Peyer's patch (tissue), 4 donors: ENCODE measurements around the gene ENG. TPM values are rescaled to one million over a fixed set of nuclear protein-coding genes. Genes with fewer than 3 reads are reported as not detected.

Source experiments
- DNase-seq, 3 donors: peaks; one replicate each; pipeline ENCODE4 v3.0.0-alpha.2; 2017 to 2019
- H3K27ac ChIP-seq, 4 donors: fragments of 200-600 bp; sonication (generic); one replicate each; pipeline ENCODE4 v1.5.1; 2016 to 2019
- H3K27me3 ChIP-seq, 2 donors: fragments of 200-600 bp; sonication (generic); one replicate each; pipeline ENCODE4 v1.5.1; 2019
- H3K36me3 ChIP-seq, 3 donors: fragments of 200-600 bp; sonication (generic); one replicate each; pipeline ENCODE4 v1.5.1; 2016 to 2019
- H3K4me1 ChIP-seq, 4 donors: fragments of 200-600 bp; sonication (generic); one replicate each; pipeline ENCODE4 v1.5.1; 2016 to 2019
- H3K4me3 ChIP-seq, 4 donors: fragments of 200-600 bp; sonication (generic); 1 replicate in 3 of 4; 2 replicates in 1 of 4; pipeline ENCODE4 v1.5.1; 2016 to 2019; ENCODE audit warnings: mild to moderate bottlenecking in 1 of 4
- H3K9me3 ChIP-seq, 4 donors: fragments of 200-600 bp; sonication (generic); one replicate each; pipeline ENCODE4 v1.5.1; 2016 to 2019; ENCODE audit warnings: mild to moderate bottlenecking in 1 of 4
- CTCF ChIP-seq, 6 experiments: fragments of 450-650 bp in 4 of 6; fragments of 200-600 bp in 2 of 6; sonication (generic) in 1 of 6; IDR thresholded peaks; one replicate each; pipeline ENCODE4 v1.5.1; 2017 to 2019; ENCODE audit warnings: antibody characterized with exemption in 6 of 6, mild to moderate bottlenecking in 3 of 6, moderate library complexity in 1 of 6
- POLR2A ChIP-seq, 2 donors: fragments of 450-650 bp; IDR thresholded peaks; one replicate each; pipeline ENCODE4 v1.5.1; 2017; ENCODE audit warnings: antibody characterized with exemption in 2 of 2, mild to moderate bottlenecking in 2 of 2, moderate library complexity in 2 of 2
- total RNA-seq, 4 donors: library from RNA; depleted of rRNA; stranded (reverse); fragments of >200 nt; gene quantifications; one replicate each; pipeline ENCODE4 v1.1.0, GENCODE V29; 2016

The ENG gene
- total RNA-seq, 4 donors from 2014 or later: 7.0 to 49.5 (median 25.0) TPM

GRCh38 chr9:127890053-127890452 lies 35.6 kb upstream of the ENG start:
- Histone ChIP-seq H3K4me1 (no peaks in the 10 kb centered on the region), H3K4me3 (no peak overlapping the region), H3K36me3 (peaks cover 0 to 65% (median 0%) of the 10 kb centered on the region in 3 donors), H3K27me3 (no peaks in the 10 kb centered on the region), H3K9me3 (peaks cover 0 to 3% (median 1%) of the 10 kb centered on the region in 4 donors), H3K27ac (no peak overlapping the region)
- no peak for TF ChIP-seq CTCF (IDR thresholded peaks at IDR 0.05)
- TF ChIP-seq POLR2A (IDR thresholded peaks at IDR 0.05): no peak
- DNase-seq: no peak

GRCh38 chr9:127887792-127888191 lies 33.3 kb upstream of the ENG start:
- DNase-seq: no peak

GRCh38 chr9:127886401-127886972 lies 32.0 kb upstream of the ENG start:
- peak in 1 of 3 donors; percentile 34 for DNase-seq
- Histone ChIP-seq H3K9me3 (no peaks in the 10 kb centered on the region), H3K36me3 (peaks cover 0 to 40% (median 0%) of the 10 kb centered on the region in 3 donors), H3K4me1 (no peaks in the 10 kb centered on the region), H3K27ac (no peak overlapping the region), H3K4me3 (no peak overlapping the region), H3K27me3 (no peaks in the 10 kb centered on the region)
- no peak for TF ChIP-seq POLR2A (IDR thresholded peaks at IDR 0.05)
- no peak for TF ChIP-seq CTCF (IDR thresholded peaks at IDR 0.05)

More at GRCh38 chr9:127887792-127888191, 33.3 kb upstream of the ENG start:
- no peak overlapping the region for H3K27ac ChIP-seq
- peaks cover 0 to 2% (median under 1%) of the 10 kb centered on the region in 4 donors for H3K9me3 ChIP-seq
- no peak overlapping the region for H3K4me3 ChIP-seq
- H3K4me1 ChIP-seq: no peaks in the 10 kb centered on the region
- TF ChIP-seq POLR2A (IDR thresholded peaks at IDR 0.05) (no peak), CTCF (IDR thresholded peaks at IDR 0.05) (no peak)
- H3K27me3 ChIP-seq: no peaks in the 10 kb centered on the region
- peaks cover 0 to 42% (median 0%) of the 10 kb centered on the region in 3 donors for H3K36me3 ChIP-seq

- no peak overlapping the region for H3K27ac ChIP-seq
- H3K4me3 ChIP-seq: no peak overlapping the region
- peaks cover 0 to 34% (median 0%) of the 10 kb centered on the region in 3 donors for H3K36me3 ChIP-seq
- H3K4me1 ChIP-seq: no peaks in the 10 kb centered on the region
- H3K9me3 ChIP-seq: no peaks in the 10 kb centered on the region
- TF ChIP-seq POLR2A (IDR thresholded peaks at IDR 0.05) (no peak), CTCF (IDR thresholded peaks at IDR 0.05) (no peak)
- H3K27me3 ChIP-seq: no peaks in the 10 kb centered on the region
- DNase-seq: no peak
Measured at GRCh38 chr9:127885508-127886281, 31.2 kb upstream of the ENG start.

GRCh38 chr9:127884976-127885490 lies 30.6 kb upstream of the ENG start:
- no peak overlapping the region for H3K4me3 ChIP-seq
- H3K36me3 ChIP-seq: peaks cover 0 to 27% (median 0%) of the 10 kb centered on the region in 3 donors
- no peak for TF ChIP-seq POLR2A (IDR thresholded peaks at IDR 0.05)
- TF ChIP-seq CTCF (IDR thresholded peaks at IDR 0.05): no peak
- no peak overlapping the region for H3K27ac ChIP-seq
- no peak for DNase-seq
- H3K27me3 ChIP-seq: no peaks in the 10 kb centered on the region
- H3K4me1 ChIP-seq: no peaks in the 10 kb centered on the region
- no peaks in the 10 kb centered on the region for H3K9me3 ChIP-seq
